NCI-H2171 treated with DMSO at 0.1 percent for 48 hours (cell line): ENCODE results near the gene SMPD2.

Experiments
- DNase-seq: peaks from one replicate; lab custom pipeline; 2025; lab: John Stamatoyannopoulos, UW

SMPD2 gene

GRCh38 chr6:109484122-109484521 lies 43.6 kb downstream of the SMPD2 start:
- DNase-seq, result no peak

DNA sequence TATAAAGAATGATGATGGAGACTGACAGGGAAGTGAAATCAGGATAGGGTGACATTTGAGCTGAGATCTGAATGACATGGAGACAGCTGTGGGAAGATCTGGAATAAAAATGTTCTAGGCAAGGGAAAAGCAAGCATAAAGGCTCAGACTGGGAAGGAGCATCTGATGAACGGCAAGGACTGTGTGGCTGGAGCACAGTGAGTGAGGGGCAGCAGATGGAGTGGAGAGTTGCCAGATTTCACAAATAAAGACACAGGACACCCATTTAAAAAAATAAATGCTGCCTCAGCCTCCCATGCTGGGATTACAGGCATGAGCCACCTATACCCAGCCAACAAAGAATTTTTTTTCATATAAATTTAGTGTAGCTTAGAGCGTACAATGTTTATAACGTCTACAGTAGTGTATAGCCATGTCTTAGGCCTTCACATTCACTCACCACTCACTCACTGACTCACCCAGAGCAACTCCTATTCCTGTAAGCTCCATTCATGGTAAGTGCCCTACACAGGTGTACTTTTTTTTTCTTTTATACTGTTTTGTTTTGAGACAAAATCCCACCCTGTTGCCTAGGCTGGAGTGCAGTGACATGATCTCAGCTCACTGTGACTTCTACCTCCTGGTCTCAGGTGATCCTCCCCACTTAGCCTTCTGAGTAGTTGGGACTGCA lies 44.9 kb downstream of the SMPD2 start:
- peak; percentile 19 for DNase-seq

- peak; percentile 9 for DNase-seq
Observed at GRCh38 chr6:109486068-109486467, 45.5 kb downstream of the SMPD2 start.

GRCh38 chr6:109488001-109488400 lies 47.5 kb downstream of the SMPD2 start:
- DNase-seq, result no peak

DNA sequence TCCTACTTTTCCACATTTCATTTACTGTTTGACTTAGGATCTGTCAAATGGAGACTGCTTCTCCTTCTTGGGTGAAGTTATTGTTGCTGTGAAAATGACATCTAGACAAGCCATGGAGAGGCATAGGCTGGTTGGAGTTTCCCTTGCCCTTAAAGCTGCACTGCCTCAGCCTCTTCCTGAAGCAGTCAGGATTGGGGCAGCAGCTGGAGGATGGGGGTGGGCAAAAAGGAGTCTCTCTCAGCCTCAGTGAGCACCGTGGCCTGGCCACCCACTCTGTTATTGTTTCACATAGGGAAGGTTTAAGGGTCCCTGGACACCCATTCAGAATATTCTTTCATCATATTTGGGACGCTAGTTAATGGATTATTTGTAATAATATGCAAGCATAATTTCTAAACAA lies 50.2 kb downstream of the SMPD2 start:
- no peak for DNase-seq

DNA sequence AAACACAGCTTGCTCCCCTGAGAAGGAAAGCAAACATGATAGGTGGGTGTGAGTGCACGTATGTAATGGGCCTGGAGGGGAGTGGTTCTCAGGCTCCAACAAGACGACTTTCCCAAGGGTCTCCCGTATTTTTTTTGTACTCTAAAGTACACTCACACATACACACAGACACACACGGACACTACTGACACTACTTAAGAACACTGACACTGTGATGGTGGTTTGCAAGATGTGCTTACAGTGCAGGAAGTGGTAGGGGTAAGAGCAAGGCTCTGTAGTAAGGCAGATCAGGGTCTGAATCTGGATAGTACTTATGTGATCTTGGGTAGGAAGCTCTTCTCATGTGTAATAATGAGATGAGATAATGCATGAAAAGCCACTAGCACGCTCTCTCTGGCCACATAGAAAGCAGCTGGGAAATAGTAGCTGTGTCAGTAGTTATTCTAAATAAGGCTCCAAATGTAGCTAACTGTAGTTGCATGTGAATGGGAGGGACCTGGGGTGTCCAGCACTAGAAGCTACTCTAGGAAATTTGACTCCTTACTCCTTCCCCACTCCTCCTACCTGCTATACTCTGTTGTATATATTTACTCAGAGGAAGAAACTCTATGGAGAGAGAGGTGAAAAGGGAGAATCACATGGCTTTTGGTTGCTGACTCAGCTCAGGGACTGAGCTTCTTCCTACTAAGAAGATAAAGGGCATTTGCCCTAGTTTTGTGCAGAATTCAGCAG lies 50.8 kb downstream of the SMPD2 start:
- peak; percentile 12 for DNase-seq
